Immature natural killer cell (primary cell): ENCODE data around the gene KIF5B. TPM values are rescaled to one million over a fixed set of nuclear protein-coding genes. Genes with fewer than 3 reads are reported as not detected.
"Not testable (repeated sequence)": the region's sequence is repeated elsewhere in the genome, so short reads cannot be mapped to it uniquely, and the experiment has no call there.

Experiments
- DNase-seq, 3 donors: peaks; one replicate each; pipeline ENCODE4 v3.0.0; 2022; ENCODE audit warnings: mixed read lengths in 1 of 3
- H3K27ac Mint-ChIP-seq, 6 donors: one replicate each; pipeline ENCODE4 v1.8.0; 2020; ENCODE audit warnings: mixed read lengths in 6 of 6, mild to moderate bottlenecking in 5 of 6, inconsistent platforms in 4 of 6, moderate library complexity in 3 of 6
- H3K27me3 Mint-ChIP-seq, 3 donors: one replicate each; pipeline ENCODE4 v1.8.0; 2020 to 2021; ENCODE audit warnings: low read depth in 3 of 3, mild to moderate bottlenecking in 3 of 3, mixed read lengths in 3 of 3, moderate library complexity in 3 of 3, inconsistent platforms in 1 of 3
- H3K36me3 Mint-ChIP-seq, 3 donors: one replicate each; pipeline ENCODE4 v1.8.0; 2020; ENCODE audit warnings: mixed read lengths in 3 of 3, inconsistent platforms in 2 of 3, mild to moderate bottlenecking in 2 of 3
- H3K4me1 Mint-ChIP-seq, 2 donors: one replicate each; pipeline ENCODE4 v1.8.0; 2020; ENCODE audit warnings: inconsistent platforms in 2 of 2, mild to moderate bottlenecking in 2 of 2, mixed read lengths in 2 of 2, moderate library complexity in 1 of 2
- H3K4me3 Mint-ChIP-seq, 5 donors: one replicate each; pipeline ENCODE4 v1.8.0; 2020; ENCODE audit warnings: mild to moderate bottlenecking in 5 of 5, mixed read lengths in 5 of 5, inconsistent platforms in 3 of 5, moderate library complexity in 3 of 5
- H3K9me3 Mint-ChIP-seq, 6 donors: one replicate each; pipeline ENCODE4 v1.8.0; 2020; ENCODE audit warnings: mild to moderate bottlenecking in 6 of 6, mixed read lengths in 6 of 6, inconsistent platforms in 4 of 6, moderate library complexity in 3 of 6
- polyA plus RNA-seq, 3 donors: library from polyadenylated mRNA; unstranded; fragments of 300-500 nt; fragmentation: Illumina TruSeq; gene quantifications; one replicate each; pipeline ENCODE4 v1.2.3, GENCODE V29; 2021

KIF5B gene
- polyA plus RNA-seq, 3 donors from 2014 or later = 15.0 to 24.8 (median 15.3) TPM

DNA sequence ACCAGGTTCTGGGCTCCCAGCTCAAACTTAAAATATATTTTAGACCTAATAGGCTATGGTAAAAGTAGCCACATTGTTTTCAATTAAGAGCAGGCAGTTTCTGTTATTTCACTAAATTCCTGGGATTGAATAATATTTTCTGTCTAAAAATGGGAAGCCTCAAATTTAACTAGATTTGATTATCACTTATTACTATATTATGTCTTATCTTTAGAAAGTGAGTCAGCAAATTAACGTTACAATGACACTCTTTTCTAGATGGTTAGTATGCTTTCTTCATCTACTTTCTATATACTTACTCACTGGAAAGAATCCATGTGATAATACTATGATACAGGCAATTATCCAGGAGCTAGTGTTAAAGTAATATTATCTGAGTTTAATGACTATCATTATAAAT is 27.5 kb downstream of the KIF5B start:
- no peaks in the 10 kb centered on the region for H3K9me3 Mint-ChIP-seq
- no peak for DNase-seq
- peaks cover 19 to 45% (median 37%) of the 10 kb centered on the region in 3 donors for H3K36me3 Mint-ChIP-seq
- peaks cover 11 to 29% of the 10 kb centered on the region in 2 donors for H3K4me1 Mint-ChIP-seq
- no peak overlapping the region for H3K4me3 Mint-ChIP-seq
- peak overlapping the region in 1 of 6 donors; percentile 32 for H3K27ac Mint-ChIP-seq
- H3K27me3 Mint-ChIP-seq = no peaks in the 10 kb centered on the region

DNA sequence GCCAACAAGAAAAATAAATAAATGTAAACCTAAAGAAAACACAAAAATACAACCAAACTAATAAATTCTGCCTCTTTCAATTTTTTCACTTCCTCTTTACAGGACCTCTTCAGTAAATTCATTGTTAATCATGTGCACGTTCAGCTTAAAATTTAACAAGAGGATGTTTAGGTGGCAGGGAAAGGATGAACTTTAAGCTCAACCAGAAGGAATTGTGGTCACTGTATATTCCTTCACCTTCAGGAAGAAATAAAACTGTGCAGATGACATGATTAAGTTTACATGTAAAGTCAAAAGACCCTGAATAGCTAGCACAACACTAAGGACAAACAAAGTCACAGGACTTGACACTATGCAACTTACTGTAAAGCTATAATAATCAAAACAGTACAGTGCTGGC is 33.0 kb downstream of the KIF5B start:
- no peaks in the 10 kb centered on the region for H3K9me3 Mint-ChIP-seq
- peaks cover 21 to 40% (median 34%) of the 10 kb centered on the region in 3 donors for H3K36me3 Mint-ChIP-seq
- no peak for DNase-seq
- H3K27me3 Mint-ChIP-seq = no peaks in the 10 kb centered on the region
- H3K4me1 Mint-ChIP-seq = peaks cover 1 to 15% of the 10 kb centered on the region in 2 donors
- H3K27ac Mint-ChIP-seq = peak overlapping the region in 4 of 6 donors; percentile 9 to 52 (median 32)
- H3K4me3 Mint-ChIP-seq = no peak overlapping the region

DNA sequence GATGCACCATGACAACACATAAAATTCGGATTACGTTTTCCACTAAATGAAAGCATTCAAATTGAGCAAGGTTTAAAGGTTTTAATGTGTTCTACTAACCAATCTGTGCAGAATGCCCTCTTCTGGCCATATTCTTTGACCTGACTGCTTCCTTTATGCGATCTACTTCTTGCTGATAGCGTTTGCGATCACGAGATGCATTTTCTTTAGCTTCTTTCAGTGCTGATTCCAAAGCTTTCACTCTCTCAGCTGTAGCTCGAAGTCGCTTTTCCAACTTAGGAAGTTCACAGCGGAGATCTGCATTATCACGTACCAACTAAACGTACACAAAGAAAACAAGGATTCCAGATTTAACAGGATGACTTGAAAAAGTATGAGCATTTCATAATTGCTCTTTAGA is 39.2 kb downstream of the KIF5B start:
- no peak for DNase-seq
- peaks cover 23 to 50% (median 34%) of the 10 kb centered on the region in 3 donors for H3K36me3 Mint-ChIP-seq
- H3K4me3 Mint-ChIP-seq = no peak overlapping the region
- H3K27ac Mint-ChIP-seq = peak overlapping the region in 2 of 6 donors; percentile 26 to 29
- H3K4me1 Mint-ChIP-seq = peaks cover 0 to 9% of the 10 kb centered on the region in 2 donors
- peaks cover 0 to 4% (median 0%) of the 10 kb centered on the region in 3 donors for H3K27me3 Mint-ChIP-seq
- H3K9me3 Mint-ChIP-seq = no peaks in the 10 kb centered on the region

DNA sequence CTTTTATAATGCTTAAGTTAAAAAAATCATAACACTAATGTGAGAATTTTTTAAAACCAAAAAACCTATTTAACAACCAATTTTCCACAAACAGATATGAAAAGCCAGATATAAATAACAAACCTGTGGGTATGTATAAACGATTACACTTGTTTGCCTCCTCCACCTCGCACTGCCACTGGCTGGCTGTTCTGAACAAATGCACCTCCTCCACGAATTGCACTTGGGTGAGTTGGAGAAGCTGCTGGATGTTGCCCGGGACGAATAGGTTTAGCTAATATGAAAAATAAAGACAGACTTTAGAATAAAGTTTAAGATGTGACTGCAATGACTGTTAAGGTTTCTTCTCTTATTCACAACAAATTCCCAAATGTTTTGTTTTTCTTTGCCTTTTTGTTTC is 40.8 kb downstream of the KIF5B start:
- DNase-seq = no peak
- peaks cover 0 to 9% of the 10 kb centered on the region in 2 donors for H3K4me1 Mint-ChIP-seq
- H3K27me3 Mint-ChIP-seq = peaks cover 0 to 4% (median 0%) of the 10 kb centered on the region in 3 donors
- H3K4me3 Mint-ChIP-seq = no peak overlapping the region
- peak overlapping the region in 2 of 6 donors; percentile 9 to 17 for H3K27ac Mint-ChIP-seq
- H3K9me3 Mint-ChIP-seq = no peaks in the 10 kb centered on the region
- H3K36me3 Mint-ChIP-seq = peaks cover 20 to 46% (median 35%) of the 10 kb centered on the region in 3 donors

DNA sequence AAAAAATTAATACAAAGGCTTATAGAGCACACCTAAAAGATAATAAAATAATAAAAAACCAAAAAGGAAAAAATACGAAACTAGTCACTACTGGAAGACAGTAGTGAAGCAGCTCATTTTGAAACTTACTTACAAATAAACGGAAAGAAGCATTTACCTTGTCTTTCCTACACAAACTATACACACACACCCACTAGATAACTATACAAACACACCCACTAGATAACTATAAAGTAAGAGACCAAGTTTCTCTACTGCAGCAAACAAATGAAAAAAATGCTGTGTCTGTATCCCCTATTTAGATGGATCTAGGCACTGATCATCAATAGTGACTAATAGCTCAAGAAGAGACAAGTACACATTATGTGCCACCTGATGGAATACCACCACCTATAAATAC is 49.2 kb downstream of the KIF5B start:
- peaks cover 0 to 10% (median 5%) of the 10 kb centered on the region in 3 donors for H3K36me3 Mint-ChIP-seq
- H3K4me3 Mint-ChIP-seq = no peak overlapping the region
- H3K9me3 Mint-ChIP-seq = no peaks in the 10 kb centered on the region
- H3K4me1 Mint-ChIP-seq = peaks cover 0 to 5% of the 10 kb centered on the region in 2 donors
- DNase-seq = no peak
- peak overlapping the region in 1 of 6 donors; percentile 27 for H3K27ac Mint-ChIP-seq
- H3K27me3 Mint-ChIP-seq = no peaks in the 10 kb centered on the region

DNA sequence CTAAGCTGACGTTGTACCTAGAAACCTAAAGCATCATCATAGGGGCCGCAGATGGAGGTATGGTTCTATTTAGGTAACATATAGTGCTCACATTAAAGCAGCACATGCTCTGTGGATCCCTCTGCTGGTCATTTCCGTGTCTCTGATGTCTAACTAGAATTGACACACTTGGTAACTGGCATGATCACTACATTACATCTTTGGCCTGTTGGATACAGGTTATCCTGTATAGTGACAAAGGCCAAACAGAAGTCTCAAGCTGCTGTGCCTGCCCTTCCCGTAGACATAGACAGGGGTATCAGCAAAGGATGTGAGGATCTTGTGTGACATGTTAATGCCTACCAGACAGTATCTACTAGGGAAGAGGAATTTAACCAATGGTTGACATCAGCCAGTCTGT is 51.2 kb downstream of the KIF5B start:
- peaks cover 0 to 6% of the 10 kb centered on the region in 2 donors for H3K4me1 Mint-ChIP-seq
- no peaks in the 10 kb centered on the region for H3K27me3 Mint-ChIP-seq
- H3K36me3 Mint-ChIP-seq = peaks cover 0 to 5% (median 0%) of the 10 kb centered on the region in 3 donors
- peak overlapping the region in 4 of 6 donors; percentile 13 to 79 (median 26) for H3K27ac Mint-ChIP-seq
- H3K4me3 Mint-ChIP-seq = no peak overlapping the region
- H3K9me3 Mint-ChIP-seq = no peaks in the 10 kb centered on the region
- DNase-seq = peak in 2 of 3 donors; percentile 20 to 32

DNA sequence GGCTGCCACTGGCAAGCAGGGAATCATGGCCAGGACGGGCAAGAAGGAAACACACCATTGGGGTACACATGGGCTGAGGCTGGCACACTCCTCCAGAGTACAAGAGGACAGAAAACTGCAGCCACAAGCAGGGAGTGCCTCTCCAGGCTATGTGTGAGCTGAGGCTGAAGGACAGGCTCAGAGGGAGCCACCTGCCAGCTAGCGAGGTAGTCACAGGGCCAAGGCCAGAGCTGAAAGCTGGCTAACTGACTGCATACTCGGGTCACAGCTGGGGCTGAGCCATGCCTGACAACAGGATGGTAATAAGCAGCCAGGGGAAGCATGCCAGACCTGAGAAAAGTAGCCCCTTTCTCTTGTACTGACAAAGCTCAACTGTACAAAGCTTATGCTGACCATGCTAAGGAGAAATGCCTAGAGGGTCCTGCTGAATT is 52.0 kb downstream of the KIF5B start:
- Mint-ChIP-seq H3K27ac (peak overlapping the region in 3 of 6 donors; percentile 9 to 79 (median 57)), H3K27me3 (no peaks in the 10 kb centered on the region), H3K4me1 (peaks cover 0 to 6% of the 10 kb centered on the region in 2 donors), H3K4me3 (no peak overlapping the region), H3K9me3 (no peaks in the 10 kb centered on the region), H3K36me3 (peaks cover 0 to 5% (median 0%) of the 10 kb centered on the region in 3 donors)
- DNase-seq = no peak

DNA sequence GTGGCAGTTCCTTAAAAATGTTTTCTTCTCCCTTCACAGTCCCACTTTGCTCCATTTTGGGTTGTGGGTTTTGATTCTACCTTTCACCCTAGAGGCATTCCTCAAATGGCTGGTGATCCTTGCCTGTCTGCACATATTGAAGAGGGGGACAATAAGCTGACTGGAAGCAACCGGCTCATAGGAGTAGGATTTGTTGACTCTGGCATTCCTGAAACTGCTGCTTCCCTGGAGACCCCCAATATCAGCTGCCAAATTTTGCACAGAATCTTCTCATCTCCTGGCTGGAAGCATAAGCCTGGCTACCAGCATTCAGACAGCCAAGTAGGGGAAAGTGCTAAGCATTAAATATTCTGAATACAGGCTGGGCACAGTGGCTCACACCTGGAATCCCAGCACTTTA is 53.7 kb downstream of the KIF5B start:
- DNase-seq = no peak
- Mint-ChIP-seq H3K27me3 (no peaks in the 10 kb centered on the region), H3K9me3 (no peaks in the 10 kb centered on the region), H3K36me3 (no peaks in the 10 kb centered on the region), H3K4me1 (peaks cover 0 to 6% of the 10 kb centered on the region in 2 donors), H3K27ac (peak overlapping the region in 1 of 6 donors; percentile 60), H3K4me3 (no peak overlapping the region)

DNA sequence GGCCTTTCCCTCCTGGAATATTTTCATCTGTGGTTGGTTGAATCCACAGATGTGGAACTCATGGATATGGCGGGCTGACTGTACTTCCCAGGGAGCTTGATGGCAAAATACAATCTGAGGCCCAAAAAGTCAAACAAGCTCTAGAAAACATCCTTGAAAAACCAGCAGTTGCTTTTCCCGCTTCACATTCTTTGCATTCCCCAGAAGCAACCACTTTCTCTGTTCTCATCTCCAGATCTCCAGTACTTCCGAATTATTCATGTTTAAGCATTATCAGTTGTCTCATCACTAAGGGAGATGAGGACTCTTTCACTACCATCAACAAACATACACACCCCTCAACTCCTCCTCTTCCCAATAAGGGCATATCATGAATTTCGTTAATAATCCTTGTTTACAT is 55.3 kb downstream of the KIF5B start:
- Mint-ChIP-seq H3K36me3 (no peaks in the 10 kb centered on the region), H3K4me1 (peaks cover 0 to 6% of the 10 kb centered on the region in 2 donors), H3K9me3 (no peaks in the 10 kb centered on the region), H3K4me3 (no peak overlapping the region), H3K27me3 (no peaks in the 10 kb centered on the region), H3K27ac (no peak overlapping the region)
- no peak for DNase-seq

DNA sequence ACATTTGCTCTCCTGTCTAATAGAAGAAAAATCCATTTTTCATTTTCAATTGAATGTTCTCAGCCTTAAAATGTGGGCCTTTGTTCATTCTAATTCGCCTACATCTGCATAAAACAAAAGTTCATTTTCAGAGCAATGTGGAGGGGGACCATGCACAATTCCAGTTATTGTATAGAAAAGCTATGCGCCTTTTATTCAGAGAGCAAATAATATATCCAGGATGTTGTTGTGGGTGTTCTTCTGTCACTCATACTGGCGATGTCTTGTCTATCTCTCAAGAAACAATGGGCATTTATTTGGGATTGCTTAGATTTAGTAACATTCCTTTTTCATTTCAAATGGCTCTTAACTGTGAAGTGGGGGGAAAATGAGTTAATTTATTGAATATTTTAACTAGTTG is 56.4 kb downstream of the KIF5B start:
- no peaks in the 10 kb centered on the region for H3K27me3 Mint-ChIP-seq
- no peaks in the 10 kb centered on the region for H3K36me3 Mint-ChIP-seq
- no peak overlapping the region for H3K4me3 Mint-ChIP-seq
- DNase-seq = no peak
- H3K9me3 Mint-ChIP-seq = no peaks in the 10 kb centered on the region
- no peak overlapping the region for H3K27ac Mint-ChIP-seq
- peaks cover 0 to 6% of the 10 kb centered on the region in 2 donors for H3K4me1 Mint-ChIP-seq

DNA sequence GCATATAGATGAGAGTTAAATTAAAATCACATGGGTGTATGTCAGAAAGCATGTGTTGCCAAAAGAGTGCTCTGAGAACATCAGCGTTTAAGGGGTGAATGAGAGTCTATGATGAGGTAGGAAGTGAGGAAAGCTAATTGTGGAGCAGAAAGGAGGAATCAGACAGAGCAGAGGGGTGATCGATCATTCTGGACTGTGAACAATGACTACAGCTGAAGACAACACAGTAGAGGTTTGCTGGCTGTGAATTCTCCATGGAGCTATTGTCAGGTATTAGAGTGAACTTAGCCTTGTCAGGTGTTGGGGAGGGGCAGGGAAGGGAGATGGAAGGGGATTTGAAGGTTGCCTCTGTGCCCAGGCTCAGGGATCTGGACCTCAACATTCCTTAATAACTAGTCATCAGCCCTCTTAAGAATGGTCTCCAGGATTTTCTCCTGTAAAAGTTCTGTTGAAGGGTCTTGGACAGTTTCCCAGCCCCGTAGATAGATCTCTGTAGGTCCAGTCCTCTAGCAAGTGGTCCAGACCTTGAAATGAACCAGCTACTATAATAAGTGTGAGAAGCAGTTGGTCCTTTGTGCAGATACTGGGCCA is 57.1 kb downstream of the KIF5B start:
- Mint-ChIP-seq H3K27me3 (no peaks in the 10 kb centered on the region), H3K36me3 (no peaks in the 10 kb centered on the region), H3K4me3 (no peak overlapping the region), H3K27ac (peak overlapping the region in 1 of 6 donors; percentile 2), H3K4me1 (peaks cover 0 to 6% of the 10 kb centered on the region in 2 donors), H3K9me3 (no peaks in the 10 kb centered on the region)
- no peak for DNase-seq

DNA sequence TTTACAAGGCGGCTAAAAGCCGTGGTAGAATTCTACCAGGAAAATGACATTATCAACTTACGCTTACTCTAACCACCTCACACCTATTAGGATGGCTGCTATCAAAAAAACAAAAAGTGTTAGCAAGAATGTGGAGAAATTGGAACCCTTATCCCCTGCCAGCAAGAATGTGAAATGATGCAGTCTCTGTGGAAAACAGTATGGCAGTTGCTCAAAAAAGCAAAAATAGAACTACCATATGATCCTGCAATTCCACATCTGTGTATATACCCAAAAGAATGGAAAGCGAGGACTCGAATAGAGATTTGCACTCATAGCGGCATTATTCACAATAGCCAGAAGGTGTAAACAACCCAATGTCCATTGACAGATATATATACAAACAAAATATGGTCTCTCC is 61.3 kb downstream of the KIF5B start:
- no peak for DNase-seq
- Mint-ChIP-seq H3K27me3 (peaks cover 0 to 3% (median 2%) of the 10 kb centered on the region in 3 donors), H3K4me1 (no peaks in the 10 kb centered on the region), H3K4me3 (no peak overlapping the region), H3K27ac (no peak overlapping the region), H3K9me3 (no peaks in the 10 kb centered on the region), H3K36me3 (no peaks in the 10 kb centered on the region)

DNA sequence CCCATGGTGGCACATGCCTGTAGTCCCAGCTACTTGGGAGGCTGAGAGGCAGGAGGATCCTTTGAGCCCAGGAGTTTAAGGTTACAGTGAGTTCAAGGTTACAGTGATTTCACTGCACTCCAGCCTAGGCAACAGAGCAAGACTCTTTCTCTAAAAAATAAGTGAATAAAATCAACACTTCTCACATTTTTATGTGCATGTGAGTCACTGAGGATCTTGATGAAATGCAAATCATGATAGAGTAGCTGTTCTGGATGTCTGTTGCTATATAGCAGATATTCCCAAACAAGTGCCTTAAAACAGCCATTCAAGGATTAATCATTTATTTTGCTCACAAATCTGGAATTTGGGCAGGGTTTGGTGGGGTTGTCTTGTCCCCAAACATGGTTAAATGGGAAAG is 65.3 kb downstream of the KIF5B start:
- peaks cover 0 to 4% (median 3%) of the 10 kb centered on the region in 3 donors for H3K27me3 Mint-ChIP-seq
- H3K36me3 Mint-ChIP-seq = no peaks in the 10 kb centered on the region
- H3K4me1 Mint-ChIP-seq = no peaks in the 10 kb centered on the region
- no peaks in the 10 kb centered on the region for H3K9me3 Mint-ChIP-seq
- DNase-seq = no peak
- no peak overlapping the region for H3K4me3 Mint-ChIP-seq
- no peak overlapping the region for H3K27ac Mint-ChIP-seq

DNA sequence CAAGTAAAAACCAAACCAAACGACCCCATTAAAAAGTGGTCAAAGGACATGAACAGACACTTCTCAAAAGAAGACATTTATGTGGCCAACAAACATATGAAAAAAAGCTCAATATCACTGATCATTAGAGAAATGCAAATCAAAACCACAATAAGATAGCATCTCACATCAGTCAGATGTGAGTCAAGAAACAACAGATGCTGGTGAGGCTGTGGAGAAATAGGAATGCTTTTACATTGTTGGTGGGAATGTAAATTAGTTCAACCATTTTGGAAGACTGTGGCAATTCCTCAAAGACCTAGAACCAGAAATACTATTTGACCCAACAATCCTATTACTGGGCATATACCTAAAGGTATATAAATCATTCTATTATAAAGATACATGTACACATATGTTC is 68.4 kb downstream of the KIF5B start:
- not testable (repeated sequence) for H3K4me1 Mint-ChIP-seq, H3K27ac Mint-ChIP-seq, H3K9me3 Mint-ChIP-seq, H3K27me3 Mint-ChIP-seq, H3K4me3 Mint-ChIP-seq, H3K36me3 Mint-ChIP-seq, DNase-seq

DNA sequence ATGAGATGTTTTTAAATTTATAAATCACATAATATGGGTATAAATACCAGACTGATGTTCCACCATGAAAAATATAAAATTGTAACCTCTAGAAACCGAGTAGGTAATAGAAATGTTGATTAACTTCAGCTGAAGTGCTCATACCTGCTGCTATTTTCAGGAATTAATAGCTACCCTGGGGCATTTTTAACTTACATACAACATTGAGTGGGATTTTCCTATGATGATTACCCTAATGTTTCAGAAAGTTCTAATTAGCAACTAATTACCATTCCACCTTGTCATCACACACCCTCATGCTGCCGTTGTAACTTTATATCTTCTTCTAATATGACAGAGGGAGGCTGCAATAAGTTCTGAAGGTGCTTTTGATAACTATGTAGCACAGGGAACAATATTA is 74.1 kb downstream of the KIF5B start:
- Mint-ChIP-seq H3K27me3 (peaks cover 2 to 13% (median 3%) of the 10 kb centered on the region in 3 donors), H3K4me1 (peaks cover 10 to 11% of the 10 kb centered on the region in 2 donors), H3K27ac (no peak overlapping the region), H3K36me3 (peaks cover 0 to 4% (median 0%) of the 10 kb centered on the region in 3 donors), H3K4me3 (no peak overlapping the region), H3K9me3 (no peaks in the 10 kb centered on the region)
- no peak for DNase-seq
